Measurements from ENCODE around the gene LSM7.

DNA sequence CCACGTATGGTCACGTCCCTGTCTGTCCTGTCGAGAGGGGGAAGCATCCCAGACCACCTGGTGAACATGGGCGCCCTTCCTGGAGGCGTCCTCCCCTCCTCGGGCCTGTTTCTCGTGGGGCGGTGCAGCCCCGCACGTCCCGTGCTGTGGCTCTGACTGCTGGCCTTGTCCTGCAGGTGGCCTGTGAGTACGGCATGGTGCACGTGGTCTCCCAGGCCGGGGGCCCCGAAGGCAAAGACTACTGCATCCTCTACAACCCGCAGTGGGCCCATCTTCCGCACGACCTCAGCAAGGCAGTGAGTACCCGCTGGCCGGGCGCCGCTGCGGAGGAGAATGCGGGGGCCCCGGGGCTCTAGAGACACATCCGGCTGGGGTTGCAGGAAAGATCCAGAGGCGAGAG lies 6.0 kb upstream of the LSM7 start:
- no peak for TF ChIP-seq CTCF (IDR thresholded peaks at IDR 0.05)
- TF ChIP-seq POLR2A (IDR thresholded peaks at IDR 0.05) = no peak
